H9 (cell line): ENCODE measurements around the gene IFIT5. TPM values are rescaled to one million over a fixed set of nuclear protein-coding genes. Genes with fewer than 3 reads are reported as not detected.

Source experiments
- DNase-seq: peaks from one replicate; pipeline ENCODE4 v3.0.0-alpha.2; 2017
- H2AFZ ChIP-seq: one replicate; pipeline ENCODE4 v1.6.1; 2013; ENCODE audit warnings: mild to moderate bottlenecking, low read length, control low read depth, moderate library complexity
- H2AK5ac ChIP-seq: 2 replicates; pipeline ENCODE4 v1.6.1; 2013; ENCODE audit warnings: low read length, control low read depth, mixed read lengths; ENCODE audit not compliant: insufficient read length
- H2BK120ac ChIP-seq: one replicate; pipeline ENCODE4 v1.6.1; 2013; ENCODE audit warnings: low read depth, mild to moderate bottlenecking, low read length, control low read depth, inconsistent platforms; ENCODE audit not compliant: poor library complexity, severe bottlenecking
- H2BK12ac ChIP-seq: 2 replicates; pipeline ENCODE4 v1.6.1; 2013; ENCODE audit warnings: low read length, control low read depth, mixed read lengths, low read depth; ENCODE audit not compliant: insufficient read length
- H2BK15ac ChIP-seq: 2 replicates; pipeline ENCODE4 v1.6.1; 2013; ENCODE audit warnings: low read depth, low read length, control low read depth
- H2BK20ac ChIP-seq: one replicate; pipeline ENCODE4 v1.6.1; 2013; ENCODE audit warnings: low read depth, mild to moderate bottlenecking, low read length, control low read depth, inconsistent platforms; ENCODE audit not compliant: poor library complexity, severe bottlenecking
- H2BK5ac ChIP-seq: 2 replicates; pipeline ENCODE4 v1.6.1; 2013; ENCODE audit warnings: low read length, control low read depth, mixed read lengths; ENCODE audit not compliant: insufficient read length
- H3K14ac ChIP-seq: 2 replicates; pipeline ENCODE4 v1.6.1; 2013; ENCODE audit warnings: low read length, control low read depth; ENCODE audit not compliant: insufficient read depth
- H3K18ac ChIP-seq: 2 replicates; pipeline ENCODE4 v1.6.1; 2013; ENCODE audit warnings: low read depth, mild to moderate bottlenecking, mixed read lengths, low read length, control low read depth; ENCODE audit not compliant: insufficient read length
- H3K23ac ChIP-seq: 2 replicates; pipeline ENCODE4 v1.6.1; 2013; ENCODE audit warnings: low read length, control low read depth, mixed read lengths, low read depth; ENCODE audit not compliant: insufficient read length
- H3K23me2 ChIP-seq: 2 replicates; pipeline ENCODE4 v1.6.1; 2013; ENCODE audit warnings: low read depth, mild to moderate bottlenecking, mixed read lengths, low read length, control low read depth; ENCODE audit not compliant: insufficient read length, poor library complexity, severe bottlenecking
- H3K27ac ChIP-seq: 2 replicates; pipeline ENCODE4 v1.5.1; 2013; ENCODE audit warnings: low read length, control low read depth, mixed read lengths, low read depth; ENCODE audit not compliant: insufficient read length
- H3K27me3 ChIP-seq: 2 replicates; pipeline ENCODE4 v1.6.1; 2013; ENCODE audit warnings: low read length, control low read depth, inconsistent platforms; ENCODE audit not compliant: insufficient read depth
- H3K4ac ChIP-seq: 2 replicates; pipeline ENCODE4 v1.6.1; 2013; ENCODE audit warnings: low read depth, mild to moderate bottlenecking, control low read depth, inconsistent platforms, low read length, moderate library complexity
- H3K4me1 ChIP-seq: 2 replicates; pipeline ENCODE4 v1.6.1; 2013; ENCODE audit warnings: low read length, control low read depth, inconsistent platforms; ENCODE audit not compliant: insufficient read depth
- H3K4me2 ChIP-seq: 2 replicates; pipeline ENCODE4 v1.6.1; 2013; ENCODE audit warnings: low read length, control low read depth, mixed read lengths; ENCODE audit not compliant: insufficient read length, insufficient read depth
- H3K56ac ChIP-seq: 2 replicates; pipeline ENCODE4 v1.6.1; 2013; ENCODE audit warnings: low read depth, mild to moderate bottlenecking, mixed read lengths, low read length, control low read depth; ENCODE audit not compliant: insufficient read length
- H3K79me1 ChIP-seq: 2 replicates; pipeline ENCODE4 v1.6.1; 2013; ENCODE audit warnings: low read depth, mild to moderate bottlenecking, moderate library complexity, low read length, control low read depth, inconsistent platforms; ENCODE audit not compliant: insufficient read depth, poor library complexity, severe bottlenecking
- H3K79me2 ChIP-seq: 2 replicates; pipeline ENCODE4 v1.6.1; 2013; ENCODE audit warnings: low read length, control low read depth, inconsistent platforms; ENCODE audit not compliant: insufficient read depth
- H3K9ac ChIP-seq: 2 replicates; pipeline ENCODE4 v1.6.1; 2013; ENCODE audit warnings: low read length, control low read depth, mixed read lengths; ENCODE audit not compliant: insufficient read length; ENCODE audit errors: extremely low read depth
- H3K9me3 ChIP-seq: one replicate; pipeline ENCODE4 v1.6.1; 2013; ENCODE audit warnings: low read depth, low read length, inconsistent platforms; ENCODE audit not compliant: control insufficient read depth
- H3T11ph ChIP-seq: one replicate; pipeline ENCODE4 v1.6.1; 2013; ENCODE audit warnings: mild to moderate bottlenecking, low read length, control low read depth, inconsistent platforms
- H4K20me1 ChIP-seq: one replicate; pipeline ENCODE4 v1.6.1; 2013; ENCODE audit not compliant: control insufficient read depth, insufficient read length, insufficient read depth
- H4K5ac ChIP-seq: 2 replicates; pipeline ENCODE4 v1.6.1; 2013; ENCODE audit warnings: low read depth, mild to moderate bottlenecking, mixed read lengths, low read length, control low read depth; ENCODE audit not compliant: insufficient read length
- H4K8ac ChIP-seq: replicated peaks from 2 replicates; pipeline ENCODE4 v1.6.1; 2013; ENCODE audit warnings: low read length, control low read depth, mixed read lengths, low read depth; ENCODE audit not compliant: insufficient read length
- H4K91ac ChIP-seq: 2 replicates; pipeline ENCODE4 v1.6.1; 2013; ENCODE audit warnings: low read depth, mild to moderate bottlenecking, moderate library complexity, mixed read lengths, low read length, control low read depth; ENCODE audit not compliant: insufficient read length
- H3K27ac Mint-ChIP-seq, 3 experiments: 2 replicates in 2 of 3; 3 replicates in 1 of 3; pipeline ENCODE4 v1.8.0; 2020 to 2021; ENCODE audit warnings: mixed read lengths in 3 of 3, mild to moderate bottlenecking in 1 of 3, moderate library complexity in 1 of 3
- H3K27me3 Mint-ChIP-seq: 2 replicates; pipeline ENCODE4 v1.8.0; 2021; ENCODE audit warnings: low read depth, mild to moderate bottlenecking, moderate library complexity, mixed read lengths
- H3K36me3 Mint-ChIP-seq, 3 experiments: 2 replicates in 2 of 3; 3 replicates in 1 of 3; pipeline ENCODE4 v1.8.0; 2020 to 2021; ENCODE audit warnings: low read depth in 3 of 3, mixed read lengths in 3 of 3; ENCODE audit not compliant: insufficient read depth in 1 of 3
- H3K4me1 Mint-ChIP-seq, 2 experiments: 2 replicates each; pipeline ENCODE4 v1.8.0; 2020; ENCODE audit warnings: mixed read lengths in 2 of 2
- H3K4me3 Mint-ChIP-seq, 2 experiments: 2 replicates in 1 of 2; 3 replicates in 1 of 2; pipeline ENCODE4 v1.8.0; 2020 to 2021; ENCODE audit warnings: mild to moderate bottlenecking in 2 of 2, mixed read lengths in 2 of 2, moderate library complexity in 1 of 2
- H3K9me3 Mint-ChIP-seq, 2 experiments: 2 replicates in 1 of 2; 3 replicates in 1 of 2; pipeline ENCODE4 v1.8.0; 2020; ENCODE audit warnings: mild to moderate bottlenecking in 2 of 2, mixed read lengths in 2 of 2, moderate library complexity in 1 of 2
- CTCF ChIP-seq: fragments of 200-600 bp; sonication (generic); conservative IDR thresholded peaks from 3 replicates; pipeline ENCODE4 v1.8.0; 2021; ENCODE audit warnings: antibody characterized with exemption, mild to moderate bottlenecking
- WGBS: extraction: QIAGEN DNeasy Blood & Tissue Kit; methylation state at CpG from one replicate; pipeline ENCODE4 v1.1.7; 2013; ENCODE audit warnings: missing lambda C conversion rate, low lambda C conversion rate, mixed read lengths; ENCODE audit not compliant: insufficient read length; ENCODE audit errors: extremely low coverage; 5-methylcytosine and 5-hydroxymethylcytosine counted together
- total RNA-seq: library from RNA; stranded (reverse); gene quantifications from 2 replicates; pipeline ENCODE4 v1.2.1, GENCODE V29; 2021

Gene IFIT5
- total RNA-seq, 1 experiment from 2014 or later, result 2.3 TPM

GRCh38 chr10:89425000-89425399 lies 10.6 kb downstream of the IFIT5 start:
- Histone ChIP-seq H3K27ac (no peak overlapping the region), H4K8ac (no peak overlapping the region), H2BK5ac (no peak overlapping the region), H4K5ac (no peak overlapping the region), H3K18ac (no peak overlapping the region), H3K4me1 (no peaks in the 10 kb centered on the region), H4K91ac (no peak overlapping the region), H3T11ph (no peak overlapping the region), H3K79me2 (no peaks in the 10 kb centered on the region), H3K27me3 (no peaks in the 10 kb centered on the region), H3K23ac (no peak overlapping the region), H2BK20ac (no peak overlapping the region), H3K4me2 (no peak overlapping the region), H3K56ac (no peak overlapping the region), H3K23me2 (no peaks in the 10 kb centered on the region), H2AK5ac (no peak overlapping the region), H3K4ac (no peak overlapping the region), H3K79me1 (no peaks in the 10 kb centered on the region), H4K20me1 (no peaks in the 10 kb centered on the region), H2AFZ (no peak overlapping the region), H3K9ac (no peak overlapping the region), H3K9me3 (no peaks in the 10 kb centered on the region), H2BK120ac (no peak overlapping the region), H2BK12ac (no peak overlapping the region), H2BK15ac (no peak overlapping the region), H3K14ac (no peak overlapping the region)
- no peaks in the 10 kb centered on the region for H3K36me3 Mint-ChIP-seq
- no peak overlapping the region for H3K4me3 Mint-ChIP-seq
- DNase-seq, result no peak
- H3K27me3 Mint-ChIP-seq, result no peaks in the 10 kb centered on the region
- no peak overlapping the region for H3K27ac Mint-ChIP-seq
- TF ChIP-seq CTCF, result no peak
- WGBS, result no CpG with 5 or more reads among the region's 5 CpGs
- no peaks in the 10 kb centered on the region for H3K9me3 Mint-ChIP-seq
- peaks cover 35% of the 10 kb centered on the region in 2 experiments for H3K4me1 Mint-ChIP-seq
